LNCaP clone FGC (cell line): ENCODE results near the gene IL36RN.

ENCODE experiments used
- DNase-seq: peaks from one replicate; pipeline ENCODE4 v3.0.0-alpha.2; 2011; ENCODE audit warnings: low read depth
- H3K4me3 ChIP-seq: 2 replicates; pipeline ENCODE4 v1.5.1; 2011; ENCODE audit warnings: mild to moderate bottlenecking, low read depth, low read length, control low read depth
- CTCF ChIP-seq: IDR thresholded peaks from 2 replicates; pipeline ENCODE4 v1.5.1; 2012; ENCODE audit warnings: mild to moderate bottlenecking; ENCODE audit not compliant: control insufficient read depth, insufficient read depth; ENCODE audit errors: extremely low read depth

Gene IL36RN

GRCh38 chr2:113039719-113040118 lies 19.3 kb upstream of the IL36RN start:
- no peak overlapping the region for H3K4me3 ChIP-seq
- no peak for DNase-seq
- no peak for TF ChIP-seq CTCF

- H3K4me3 ChIP-seq: no peak overlapping the region
- peak; percentile 25; the same call in 1 of the 2 replicates for TF ChIP-seq CTCF
- DNase-seq: no peak
Measured at GRCh38 chr2:113041871-113042270, 17.1 kb upstream of the IL36RN start.

GRCh38 chr2:113046465-113046864 lies 12.5 kb upstream of the IL36RN start:
- no peak overlapping the region for H3K4me3 ChIP-seq
- TF ChIP-seq CTCF: no peak
- DNase-seq: peak; percentile 84

GRCh38 chr2:113050921-113051895 lies 7.8 kb upstream of the IL36RN start:
- no peak for DNase-seq
- no peak for TF ChIP-seq CTCF

GRCh38 chr2:113052396-113052917 lies 6.5 kb upstream of the IL36RN start, which contains the start of gene IL36B:
IL36B (minus strand) TSS chr2:113052867.
- H3K4me3 ChIP-seq: no peak within 1 kb of the TSS
- no peak for DNase-seq
- TF ChIP-seq CTCF: no peak

More at GRCh38 chr2:113050921-113051895, 7.8 kb upstream of the IL36RN start:
- H3K4me3 ChIP-seq: no peak overlapping the region

- H3K4me3 ChIP-seq: no peak overlapping the region
- no peak for TF ChIP-seq CTCF
- DNase-seq: no peak
Measured at GRCh38 chr2:113053666-113054065, 5.3 kb upstream of the IL36RN start.

- H3K4me3 ChIP-seq: no peak overlapping the region
- TF ChIP-seq CTCF: no peak
- DNase-seq: no peak
Measured at GRCh38 chr2:113054066-113054465, 4.9 kb upstream of the IL36RN start.
